Measurements from ENCODE around the gene MTRR.
A peak's percentile ranks its signal among the peaks of the same experiment; 100 is the strongest.

MTRR gene

GRCh38 chr5:7857361-7857760 lies 11.6 kb upstream of the MTRR start:
- no peaks in the 10 kb centered on the region for H3K79me2 ChIP-seq (ENCODE audit: low read length)
- H3K4me3 ChIP-seq (ENCODE audit: low read length): no peak overlapping the region
- H3K36me3 ChIP-seq (replicated peaks; ENCODE audit: insufficient read depth, low read length): peaks cover 10% of the 10 kb centered on the region; the same call in 1 of the 2 replicates
- no peak for TF ChIP-seq EZH2 (optimal IDR thresholded peaks at IDR 0.05; ENCODE audit: low read depth, low read length)
- TF ChIP-seq CTCF (IDR thresholded peaks at IDR 0.05; ENCODE audit: low read length): no peak
- TF ChIP-seq EZH2phosphoT487 (IDR thresholded peaks at IDR 0.05; ENCODE audit: low read length): no peak
- peaks cover 8% of the 10 kb centered on the region; the same call in 1 of the 2 replicates for H3F3A ChIP-seq (ENCODE audit: insufficient read depth, low read length)
- DNase-seq: no peak
- peaks cover 20% of the 10 kb centered on the region for H3K4me1 ChIP-seq (ENCODE audit: low read length)
- H3K9me3 ChIP-seq (replicated peaks; ENCODE audit: insufficient read depth, low read length): no peaks in the 10 kb centered on the region
- no peak overlapping the region for H3K4me2 ChIP-seq (ENCODE audit: low read depth, low read length)
- H4K20me1 ChIP-seq (ENCODE audit: insufficient read depth, low read length): no peaks in the 10 kb centered on the region
- no peak overlapping the region for H3K27ac ChIP-seq (ENCODE audit: low read length)
- no peaks in the 10 kb centered on the region for H3K27me3 ChIP-seq (replicated peaks; ENCODE audit: insufficient read depth, low read length)
- no peaks in the 10 kb centered on the region for H3K9me2 ChIP-seq (replicated peaks; ENCODE audit: insufficient read depth, low read length)
- H3K9ac ChIP-seq (ENCODE audit: low read length): no peak overlapping the region
- no peak overlapping the region for H2AFZ ChIP-seq (ENCODE audit: low read length)

GRCh38 chr5:7857926-7858632 lies 10.9 kb upstream of the MTRR start:
- Histone ChIP-seq H3F3A (ENCODE audit: insufficient read depth, low read length) (peaks cover 8% of the 10 kb centered on the region; the same call in 1 of the 2 replicates), H3K27me3 (replicated peaks; ENCODE audit: insufficient read depth, low read length) (no peaks in the 10 kb centered on the region), H3K27ac (ENCODE audit: low read length) (peak overlapping the region; percentile 9; the same call in 1 of the 2 replicates), H3K4me3 (ENCODE audit: low read length) (no peak overlapping the region), H3K9ac (ENCODE audit: low read length) (no peak overlapping the region; the same call in 1 of the 2 replicates), H3K9me2 (replicated peaks; ENCODE audit: insufficient read depth, low read length) (no peaks in the 10 kb centered on the region), H2AFZ (ENCODE audit: low read length) (no peak overlapping the region), H4K20me1 (ENCODE audit: insufficient read depth, low read length) (no peaks in the 10 kb centered on the region), H3K36me3 (replicated peaks; ENCODE audit: insufficient read depth, low read length) (peaks cover 10% of the 10 kb centered on the region; the same call in 1 of the 2 replicates), H3K79me2 (ENCODE audit: low read length) (no peaks in the 10 kb centered on the region), H3K9me3 (replicated peaks; ENCODE audit: insufficient read depth, low read length) (no peaks in the 10 kb centered on the region), H3K4me2 (ENCODE audit: low read depth, low read length) (peak overlapping the region; percentile 26), H3K4me1 (ENCODE audit: low read length) (peaks cover 20% of the 10 kb centered on the region)
- no peak for TF ChIP-seq EZH2phosphoT487 (IDR thresholded peaks at IDR 0.05; ENCODE audit: low read length)
- no peak for TF ChIP-seq EZH2 (optimal IDR thresholded peaks at IDR 0.05; ENCODE audit: low read depth, low read length)
- no peak for TF ChIP-seq CTCF (IDR thresholded peaks at IDR 0.05; ENCODE audit: low read length)
- peak; percentile 27 for DNase-seq

- H3F3A ChIP-seq (ENCODE audit: insufficient read depth, low read length): peaks cover 21% of the 10 kb centered on the region
- H3K27me3 ChIP-seq (replicated peaks; ENCODE audit: insufficient read depth, low read length): no peaks in the 10 kb centered on the region
- TF ChIP-seq CTCF (IDR thresholded peaks at IDR 0.05; ENCODE audit: low read length) (no peak), EZH2 (optimal IDR thresholded peaks at IDR 0.05; ENCODE audit: low read depth, low read length) (no peak), EZH2phosphoT487 (IDR thresholded peaks at IDR 0.05; ENCODE audit: low read length) (no peak)
- no peak overlapping the region for H3K9ac ChIP-seq (ENCODE audit: low read length)
- H3K4me3 ChIP-seq (ENCODE audit: low read length): no peak overlapping the region
- no peak overlapping the region for H2AFZ ChIP-seq (ENCODE audit: low read length)
- no peaks in the 10 kb centered on the region for H3K9me2 ChIP-seq (replicated peaks; ENCODE audit: insufficient read depth, low read length)
- H3K4me2 ChIP-seq (ENCODE audit: low read depth, low read length): no peak overlapping the region
- peaks cover 57% of the 10 kb centered on the region for H3K79me2 ChIP-seq (ENCODE audit: low read length)
- no peaks in the 10 kb centered on the region for H4K20me1 ChIP-seq (ENCODE audit: insufficient read depth, low read length)
- H3K27ac ChIP-seq (ENCODE audit: low read length): no peak overlapping the region
- no peak for DNase-seq
- H3K4me1 ChIP-seq (ENCODE audit: low read length): peaks cover 9% of the 10 kb centered on the region
- H3K36me3 ChIP-seq (replicated peaks; ENCODE audit: insufficient read depth, low read length): peaks cover 4% of the 10 kb centered on the region; the same call in 1 of the 2 replicates
- H3K9me3 ChIP-seq (replicated peaks; ENCODE audit: insufficient read depth, low read length): no peaks in the 10 kb centered on the region
Measured at GRCh38 chr5:7866196-7866595, 2.8 kb upstream of the MTRR start.

Measured in MM.1S (cell line).